CD14-positive monocyte (primary cell): ENCODE data around the gene TRABD2B. TPM values are rescaled to one million over a fixed set of nuclear protein-coding genes. Genes with fewer than 3 reads are reported as not detected.

ENCODE experiments used
- DNase-seq, 3 donors: peaks; one replicate each; pipeline ENCODE4 v3.0.0-alpha.2; 2011 to 2022
- H2AFZ ChIP-seq: 2 replicates; pipeline ENCODE4 v1.6.0; 2012; ENCODE audit warnings: mild to moderate bottlenecking, low read depth, low read length, inconsistent platforms; ENCODE audit not compliant: insufficient read depth, poor library complexity, severe bottlenecking
- H3K27ac ChIP-seq, 2 donors: 1 replicate in 1 of 2; 2 replicates in 1 of 2; pipeline ENCODE4 v1.5.1; 2012 to 2013; ENCODE audit warnings: low read length in 2 of 2, control low read depth in 1 of 2, inconsistent platforms in 1 of 2, low read depth in 1 of 2, mild to moderate bottlenecking in 1 of 2
- H3K27me3 ChIP-seq, 2 donors: one replicate each; pipeline versions ENCODE4 v1.6.0 to v1.6.1; 2011 to 2013; ENCODE audit warnings: low read length in 2 of 2; ENCODE audit not compliant: control insufficient read depth in 2 of 2, insufficient read depth in 2 of 2
- H3K36me3 ChIP-seq, 2 donors: replicated peaks in 1 of 2; 1 replicate in 1 of 2; 2 replicates in 1 of 2; pipeline versions ENCODE4 v1.5.1 to v1.6.1; 2012 to 2013; ENCODE audit warnings: low read length in 2 of 2, control low read depth in 1 of 2, inconsistent platforms in 1 of 2, mild to moderate bottlenecking in 1 of 2; ENCODE audit not compliant: insufficient read depth in 2 of 2, control insufficient read depth in 1 of 2
- H3K4me1 ChIP-seq, 2 donors: 1 replicate in 1 of 2; 2 replicates in 1 of 2; pipeline versions ENCODE4 v1.5.1 to v1.6.1; 2012 to 2013; ENCODE audit warnings: low read length in 2 of 2, control low read depth in 1 of 2, inconsistent platforms in 1 of 2, mild to moderate bottlenecking in 1 of 2, moderate library complexity in 1 of 2; ENCODE audit not compliant: insufficient read depth in 2 of 2, control insufficient read depth in 1 of 2
- H3K4me2 ChIP-seq: replicated peaks from 2 replicates; pipeline ENCODE3; 2012; ENCODE audit warnings: low read length, moderate library complexity, mild to moderate bottlenecking; ENCODE audit not compliant: poor library complexity, severe bottlenecking; ENCODE audit errors: extremely low read depth
- H3K4me3 ChIP-seq, 3 experiments: fragments of 200-600 bp in 1 of 3; sonication (generic) in 1 of 3; replicated peaks in 1 of 3; 1 replicate in 2 of 3; 2 replicates in 1 of 3; pipeline ENCODE4 v1.5.1; 2011 to 2013; ENCODE audit warnings: low read length in 3 of 3, mild to moderate bottlenecking in 3 of 3, control low read depth in 2 of 3, low read depth in 2 of 3, inconsistent platforms in 1 of 3, moderate library complexity in 1 of 3
- H3K79me2 ChIP-seq: 2 replicates; pipeline ENCODE4 v1.6.0; 2012; ENCODE audit warnings: mild to moderate bottlenecking, control low read depth, inconsistent platforms, low read length, moderate library complexity; ENCODE audit not compliant: insufficient read depth
- H3K9ac ChIP-seq: 2 replicates; pipeline ENCODE4 v1.6.0; 2017; ENCODE audit warnings: low read length, mild to moderate bottlenecking; ENCODE audit not compliant: insufficient read depth, poor library complexity, severe bottlenecking
- H3K9me3 ChIP-seq, 2 donors: replicated peaks in 1 of 2; 1 replicate in 1 of 2; 2 replicates in 1 of 2; pipeline versions ENCODE4 v1.5.1 to v1.6.1; 2012 to 2013; ENCODE audit warnings: low read length in 2 of 2, control low read depth in 1 of 2; ENCODE audit not compliant: control insufficient read depth in 1 of 2, insufficient read depth in 1 of 2
- H4K20me1 ChIP-seq: 2 replicates; pipeline ENCODE4 v1.6.0; 2012; ENCODE audit warnings: mild to moderate bottlenecking, low read length, control low read depth, moderate library complexity; ENCODE audit not compliant: insufficient read depth
- H3K27ac Mint-ChIP-seq, 7 donors: one replicate each; pipeline ENCODE4 v1.8.0; 2020; ENCODE audit warnings: mild to moderate bottlenecking in 7 of 7, mixed read lengths in 7 of 7, moderate library complexity in 6 of 7, inconsistent platforms in 2 of 7
- H3K27me3 Mint-ChIP-seq, 3 donors: one replicate each; pipeline ENCODE4 v1.8.0; 2021 to 2022; ENCODE audit warnings: low read depth in 3 of 3, mild to moderate bottlenecking in 3 of 3, mixed read lengths in 3 of 3, moderate library complexity in 3 of 3, inconsistent platforms in 1 of 3
- H3K36me3 Mint-ChIP-seq, 2 donors: one replicate each; pipeline ENCODE4 v1.8.0; 2020; ENCODE audit warnings: mixed read lengths in 2 of 2, inconsistent platforms in 1 of 2, mild to moderate bottlenecking in 1 of 2
- H3K4me1 Mint-ChIP-seq: one replicate; pipeline ENCODE4 v1.8.0; 2020; ENCODE audit warnings: mild to moderate bottlenecking, mixed read lengths
- H3K4me3 Mint-ChIP-seq, 2 donors: one replicate each; pipeline ENCODE4 v1.8.0; 2020; ENCODE audit warnings: mild to moderate bottlenecking in 2 of 2, mixed read lengths in 2 of 2, moderate library complexity in 1 of 2
- H3K9me3 Mint-ChIP-seq, 7 donors: one replicate each; pipeline ENCODE4 v1.8.0; 2020 to 2022; ENCODE audit warnings: mixed read lengths in 7 of 7, mild to moderate bottlenecking in 6 of 7, moderate library complexity in 6 of 7, inconsistent platforms in 2 of 7
- CTCF ChIP-seq: fragments of 200-600 bp; IDR thresholded peaks from one replicate; pipeline ENCODE4 v1.8.0; 2022; ENCODE audit warnings: antibody characterized with exemption, mild to moderate bottlenecking
- WGBS: methylation state at CpG from one replicate; pipeline ENCODE4 v1.1.5; 2013; ENCODE audit warnings: missing lambda C conversion rate; ENCODE audit not compliant: insufficient coverage; 5-methylcytosine and 5-hydroxymethylcytosine counted together
- intact Hi-C, 2 donors: fragments of 100-400 bp; cut with micrococcal nuclease; formaldehyde crosslinking; loops; one replicate each; pipeline versions ENCODE4 v1.15.0 to v1.15.1; 2023
- polyA plus RNA-seq, 3 donors: library from polyadenylated mRNA; depleted of rRNA in 1 of 3; unstranded in 2 of 3; stranded (reverse) in 1 of 3; fragments of 300-500 nt in 2 of 3; fragments of >200 nt in 1 of 3; fragmentation: Illumina TruSeq in 2 of 3; gene quantifications; 1 replicate in 2 of 3; 2 replicates in 1 of 3; pipeline ENCODE4 v1.2.3, GENCODE V29; 2012 to 2021

The TRABD2B gene
- polyA plus RNA-seq, 3 donors, result not detected

DNA sequence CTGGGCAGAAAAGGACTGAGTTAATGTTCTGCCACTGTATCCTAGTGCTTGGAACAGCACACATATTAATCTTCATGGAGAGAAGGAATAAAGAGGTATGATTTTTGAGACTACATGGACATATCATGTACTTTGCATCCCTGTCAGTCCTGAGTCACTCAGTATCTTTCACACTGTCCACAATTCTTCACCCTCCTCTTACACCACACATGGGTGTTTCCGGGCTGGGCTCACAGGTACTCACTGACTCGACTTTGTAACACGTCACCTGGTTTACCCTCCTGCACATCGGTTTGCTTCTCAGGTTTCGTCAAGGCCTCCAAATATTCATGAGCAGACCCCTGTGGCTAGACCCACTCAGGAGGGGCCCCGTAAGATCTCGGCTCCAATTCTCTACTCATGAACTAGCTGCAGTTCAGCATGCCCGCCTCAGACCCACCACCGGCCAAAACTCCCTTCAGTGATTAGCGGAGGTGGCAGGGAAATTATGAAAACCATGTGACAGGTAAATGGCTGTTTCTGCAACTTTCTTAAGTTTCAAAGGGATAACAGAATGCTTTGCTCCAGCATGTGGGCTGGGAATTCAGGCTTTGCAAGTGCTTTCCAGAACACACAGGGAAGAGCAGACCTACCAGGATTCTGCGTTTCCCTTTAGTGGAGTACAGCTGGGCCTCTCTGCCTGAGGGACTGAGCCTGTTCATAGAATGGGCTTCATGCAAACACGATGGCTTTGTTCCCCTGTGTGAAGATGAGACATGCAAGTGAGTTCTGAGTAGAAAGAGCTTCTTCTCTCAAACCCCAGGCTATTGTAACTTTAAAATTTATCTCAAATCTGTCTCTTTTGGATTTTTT is 31.3 kb upstream of the TRABD2B start:
- Mint-ChIP-seq H3K27me3 (peaks cover 1 to 3% (median 2%) of the 10 kb centered on the region in 3 donors), H3K9me3 (peaks cover 0 to 5% (median 0%) of the 10 kb centered on the region in 7 donors), H3K4me1 (no peaks in the 10 kb centered on the region), H3K36me3 (no peaks in the 10 kb centered on the region), H3K4me3 (no peak overlapping the region), H3K27ac (no peak overlapping the region)
- Histone ChIP-seq H3K9ac (no peak overlapping the region), H2AFZ (no peak overlapping the region), H3K27me3 (no peaks in the 10 kb centered on the region), H3K4me2 (no peak overlapping the region), H3K4me1 (no peaks in the 10 kb centered on the region), H3K36me3 (no peaks in the 10 kb centered on the region), H4K20me1 (no peaks in the 10 kb centered on the region), H3K4me3 (no peak overlapping the region), H3K9me3 (no peaks in the 10 kb centered on the region), H3K27ac (no peak overlapping the region), H3K79me2 (no peaks in the 10 kb centered on the region)
- no peak for TF ChIP-seq CTCF
- DNase-seq, result no peak
- intact Hi-C loops, result no loop called here
- 91% methylated on average over 9 of the region's 12 CpGs for WGBS

DNA sequence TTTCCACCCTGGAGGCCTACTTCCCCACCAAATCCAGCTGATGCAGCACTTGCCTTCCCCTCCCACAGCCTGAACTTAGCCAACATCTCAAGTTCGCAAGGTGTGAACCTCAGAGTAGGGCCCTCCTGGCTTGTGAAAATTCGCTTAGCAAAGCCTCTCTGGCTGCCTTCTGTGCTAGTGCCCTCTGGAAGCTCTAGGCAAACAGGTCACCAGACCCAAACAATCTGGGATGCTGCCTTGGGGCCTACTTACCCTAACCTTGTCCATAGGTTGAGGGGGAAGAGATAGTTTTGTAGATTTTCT is 30.3 kb upstream of the TRABD2B start:
- no peaks in the 10 kb centered on the region for H3K9me3 ChIP-seq
- Mint-ChIP-seq H3K4me3 (no peak overlapping the region), H3K9me3 (peaks cover 0 to 2% (median 0%) of the 10 kb centered on the region in 7 donors), H3K27ac (no peak overlapping the region), H3K36me3 (no peaks in the 10 kb centered on the region), H3K4me1 (no peaks in the 10 kb centered on the region), H3K27me3 (peaks cover 1 to 3% (median 3%) of the 10 kb centered on the region in 3 donors)
- no peak for TF ChIP-seq CTCF
- no peak overlapping the region for H3K9ac ChIP-seq
- H3K4me1 ChIP-seq, result no peaks in the 10 kb centered on the region
- WGBS, result 81% methylated on average over 2 of the region's 2 CpGs
- intact Hi-C loops, result no loop called here
- DNase-seq, result no peak
- no peak overlapping the region for H2AFZ ChIP-seq
- H3K4me2 ChIP-seq, result no peak overlapping the region
- no peak overlapping the region for H3K27ac ChIP-seq
- H3K27me3 ChIP-seq, result no peaks in the 10 kb centered on the region
- no peaks in the 10 kb centered on the region for H4K20me1 ChIP-seq
- H3K36me3 ChIP-seq, result no peaks in the 10 kb centered on the region
- no peaks in the 10 kb centered on the region for H3K79me2 ChIP-seq
- H3K4me3 ChIP-seq, result no peak overlapping the region
